Measurements from ENCODE around the gene SAFB.
"Not testable (repeated sequence)": the region's sequence is repeated elsewhere in the genome, so short reads cannot be mapped to it uniquely, and the experiment has no call there.

Gene SAFB

GRCh38 chr19:5595745-5596144, 27.1 kb upstream of the SAFB start:
- DNase-seq = no peak

GRCh38 chr19:5600797-5601196, 22.1 kb upstream of the SAFB start:
- no peak for DNase-seq

DNA sequence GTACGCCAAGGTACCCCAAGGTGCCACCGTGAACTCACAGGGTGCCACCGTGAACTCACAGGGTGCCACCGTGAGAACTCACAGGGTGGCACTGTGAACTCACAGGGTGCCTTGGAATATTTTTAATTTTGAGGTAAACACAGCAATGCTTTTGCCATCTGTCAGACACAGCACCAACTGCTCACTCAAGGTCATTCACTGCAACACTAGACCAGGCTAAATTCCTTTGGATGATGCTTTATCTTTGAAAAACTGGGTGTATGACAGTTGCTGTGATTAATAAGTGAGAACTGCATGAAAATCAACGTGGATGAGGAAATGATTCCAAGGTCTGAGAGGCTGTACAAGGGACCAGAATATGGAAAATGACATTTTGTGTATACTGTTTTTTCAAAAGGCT, 19.3 kb upstream of the SAFB start:
- no peak for DNase-seq

DNA sequence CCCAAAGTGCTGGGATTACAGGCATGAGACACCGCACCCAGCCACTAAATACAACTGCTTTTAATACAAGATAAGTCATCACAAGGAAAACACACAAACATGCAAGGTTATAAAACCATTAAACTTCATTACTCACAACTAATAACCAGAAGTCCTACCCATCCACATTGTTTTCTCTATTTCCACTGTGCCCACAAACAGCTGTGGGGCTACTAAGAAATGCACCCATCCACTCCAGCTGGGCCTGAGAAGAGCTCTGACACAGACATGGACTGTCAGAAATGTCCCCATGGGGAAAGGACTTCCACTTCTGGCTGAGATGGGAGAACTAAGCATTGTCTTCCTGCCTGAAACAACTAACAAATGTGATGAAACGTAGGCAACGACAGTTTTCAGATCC, 17.5 kb upstream of the SAFB start:
- no peak for DNase-seq

- no peak for DNase-seq
These were observed 15.3 kb upstream of the SAFB start for GRCh38 chr19:5607318-5608275.

- no peak for DNase-seq
These were observed 14.6 kb upstream of the SAFB start for GRCh38 chr19:5608291-5608690.

GRCh38 chr19:5608766-5609165, 14.1 kb upstream of the SAFB start:
- not testable (repeated sequence) for DNase-seq

- no peak for DNase-seq
These were observed 12.9 kb upstream of the SAFB start for GRCh38 chr19:5609881-5610448.

DNA sequence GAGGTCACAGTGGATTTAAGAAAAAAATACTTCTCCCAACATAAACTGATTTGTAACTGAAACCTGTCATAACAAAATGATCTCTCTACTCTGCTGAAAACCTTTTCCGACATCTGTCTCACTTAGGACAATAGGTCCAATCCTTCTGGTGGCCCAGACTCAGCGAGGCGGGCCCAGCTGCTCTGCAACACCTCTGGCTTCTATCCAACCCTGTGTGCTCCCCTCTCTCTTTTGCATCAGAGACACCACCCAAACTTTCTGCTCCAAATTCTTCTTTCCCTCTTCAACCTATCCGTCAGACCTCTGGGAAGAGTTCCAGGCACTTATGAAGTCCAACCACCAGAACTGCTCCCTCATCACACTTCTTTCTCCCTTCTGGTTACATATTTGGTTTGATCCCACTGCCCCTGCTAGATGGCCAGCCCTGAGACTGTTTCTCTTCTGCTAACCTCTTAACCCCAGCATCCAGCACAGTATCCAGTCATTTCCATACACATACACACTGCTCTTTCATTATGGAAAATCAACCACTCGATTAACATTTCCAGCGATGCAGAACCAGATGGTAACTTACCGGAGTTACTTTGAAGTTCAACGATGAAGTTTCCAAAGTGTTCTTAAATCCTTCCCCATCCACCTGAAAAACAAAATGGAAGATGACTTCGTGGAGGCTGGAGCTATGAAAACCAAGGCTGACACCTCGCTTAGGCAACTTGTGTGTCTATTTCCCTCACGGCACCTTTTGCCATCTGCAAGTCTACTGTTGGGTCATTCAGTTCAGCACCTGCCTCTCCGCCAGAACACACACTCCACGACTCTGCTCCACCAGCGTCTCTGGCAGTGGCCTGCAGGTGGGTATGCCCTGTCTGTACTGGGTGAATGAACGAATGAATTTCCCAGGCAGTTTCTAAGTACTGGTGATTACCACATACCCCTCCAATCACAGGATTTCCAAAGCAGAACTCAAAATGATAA, 9.7 kb upstream of the SAFB start:
- DNase-seq = no peak

DNA sequence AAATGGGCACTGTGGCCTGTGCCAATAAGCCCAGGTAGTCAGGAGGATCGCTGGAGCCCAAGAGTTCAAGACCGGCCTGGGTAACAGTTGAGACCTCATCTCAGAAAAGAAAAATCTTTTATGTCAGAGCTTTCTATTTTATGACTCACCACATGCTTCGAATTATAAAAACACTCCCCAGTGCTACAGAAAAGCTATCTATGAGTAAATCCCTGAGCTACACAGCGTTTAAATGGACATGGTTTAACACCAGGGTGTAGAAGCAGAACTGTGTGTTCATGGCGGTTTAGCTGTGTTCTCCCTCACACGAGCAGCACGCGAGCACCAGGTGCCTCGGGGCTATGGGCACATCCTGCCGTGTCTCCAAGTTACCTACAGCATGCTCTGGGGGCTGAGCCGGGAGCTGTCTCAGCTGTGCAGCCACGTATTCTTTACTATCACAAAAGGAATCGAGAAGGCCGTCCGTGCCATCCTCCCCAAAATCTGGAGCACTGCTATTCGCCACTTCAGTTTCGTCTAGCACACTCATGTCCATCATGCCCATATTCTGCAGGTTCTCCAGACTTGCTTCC, 7.0 kb upstream of the SAFB start:
- no peak for DNase-seq

DNA sequence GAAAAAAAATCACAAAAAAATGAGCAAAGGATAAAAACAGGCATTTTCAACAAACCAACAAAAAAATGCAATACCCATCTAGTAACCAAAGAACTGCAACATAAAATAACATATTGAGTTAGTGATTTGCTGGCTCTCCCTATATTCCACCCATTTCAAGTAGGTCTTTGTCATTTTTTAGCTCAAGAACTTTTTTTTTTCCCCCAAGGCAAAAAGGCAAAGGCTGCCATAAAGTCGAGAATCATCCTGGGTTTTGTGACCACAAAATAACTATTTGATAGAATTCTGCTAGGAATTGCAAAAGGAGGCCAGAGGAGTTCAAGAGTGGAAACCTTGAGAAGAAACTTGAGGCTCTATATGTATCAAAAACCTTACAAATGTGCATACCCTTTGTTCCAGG, 5.8 kb upstream of the SAFB start:
- DNase-seq = no peak

- DNase-seq = no peak
These were observed 4.3 kb upstream of the SAFB start for GRCh38 chr19:5618591-5618990.

DNA sequence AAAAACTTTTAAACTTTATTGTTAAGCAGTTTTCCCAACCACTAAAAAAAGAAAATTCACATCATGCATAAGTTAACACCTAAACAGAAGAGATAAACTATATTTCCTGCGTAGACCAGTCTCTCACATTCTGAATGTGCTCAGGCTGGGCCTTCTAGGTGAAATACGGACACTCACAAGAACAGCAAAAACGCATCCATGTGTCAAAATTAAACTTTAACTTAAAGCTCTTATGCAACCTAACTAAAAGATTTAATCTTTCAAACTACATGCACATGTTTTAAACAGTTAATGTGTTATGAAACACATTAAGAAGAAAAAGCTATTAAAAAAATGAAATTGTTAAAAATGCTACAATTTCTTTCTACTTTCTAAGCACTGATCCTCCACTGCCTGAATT, 2.9 kb upstream of the SAFB start:
- DNase-seq = no peak

- DNase-seq = no peak
These were observed 1.5 kb upstream of the SAFB start for GRCh38 chr19:5621311-5621944.

DNA sequence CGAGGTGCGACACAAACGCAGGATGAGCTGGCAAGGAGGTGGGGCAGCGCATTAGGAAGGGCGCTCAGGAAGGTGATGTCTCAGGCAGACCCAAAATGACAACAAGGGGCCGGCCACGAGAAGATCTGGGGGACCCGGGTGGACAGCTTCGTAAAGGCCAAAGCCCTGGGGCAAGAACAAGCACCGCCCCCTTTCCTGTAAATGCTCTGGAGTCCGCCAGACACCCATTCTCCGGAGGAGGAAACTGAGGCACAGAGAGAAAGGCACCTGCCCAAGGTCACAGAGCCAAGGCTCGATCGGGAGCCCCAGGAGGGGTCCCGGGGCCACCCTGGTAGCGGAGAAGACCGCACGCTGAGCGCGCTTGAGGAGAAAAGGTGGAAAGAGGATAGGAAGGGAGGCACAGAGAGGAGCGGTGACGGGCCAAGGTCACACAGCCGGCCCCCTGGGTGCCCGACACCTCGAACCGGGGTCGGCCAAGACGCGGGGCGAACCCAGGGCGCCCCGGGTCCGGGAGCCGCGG, 878 bp upstream of the SAFB start:
- DNase-seq = no peak

DNA sequence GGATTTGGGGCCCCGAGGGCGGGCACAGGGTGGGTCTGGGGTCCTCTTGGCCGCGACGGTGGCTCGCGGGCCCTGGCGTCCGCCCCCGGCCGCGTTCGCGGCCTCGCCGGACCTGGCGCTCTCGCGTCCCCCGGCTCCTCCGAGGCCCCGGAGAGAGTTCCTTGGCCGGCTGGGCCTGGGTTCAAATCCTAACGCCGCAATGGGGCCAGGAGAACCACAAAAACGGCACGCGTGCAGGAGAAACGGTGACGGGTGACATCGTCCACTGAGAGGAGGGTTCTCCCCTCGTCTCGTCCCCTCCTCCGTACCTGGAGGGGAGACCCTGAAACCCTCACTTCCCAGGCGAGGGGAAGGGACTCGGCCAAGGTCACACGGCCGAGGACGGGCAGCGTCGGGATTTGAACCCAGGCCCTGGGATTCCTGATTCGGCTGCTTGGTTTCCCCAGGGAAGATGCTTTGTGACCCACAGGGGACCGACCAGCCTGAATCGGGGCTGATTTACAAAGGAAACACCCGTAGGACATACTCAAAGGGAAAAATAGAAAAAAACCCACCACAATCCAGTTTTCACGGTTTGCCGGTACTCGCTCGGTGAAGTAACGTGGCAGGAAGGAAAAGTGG, 624 bp downstream of the SAFB start:
- DNase-seq = no peak

- no peak for DNase-seq
These were observed 1.3 kb downstream of the SAFB start for GRCh38 chr19:5624018-5624663.

DNA sequence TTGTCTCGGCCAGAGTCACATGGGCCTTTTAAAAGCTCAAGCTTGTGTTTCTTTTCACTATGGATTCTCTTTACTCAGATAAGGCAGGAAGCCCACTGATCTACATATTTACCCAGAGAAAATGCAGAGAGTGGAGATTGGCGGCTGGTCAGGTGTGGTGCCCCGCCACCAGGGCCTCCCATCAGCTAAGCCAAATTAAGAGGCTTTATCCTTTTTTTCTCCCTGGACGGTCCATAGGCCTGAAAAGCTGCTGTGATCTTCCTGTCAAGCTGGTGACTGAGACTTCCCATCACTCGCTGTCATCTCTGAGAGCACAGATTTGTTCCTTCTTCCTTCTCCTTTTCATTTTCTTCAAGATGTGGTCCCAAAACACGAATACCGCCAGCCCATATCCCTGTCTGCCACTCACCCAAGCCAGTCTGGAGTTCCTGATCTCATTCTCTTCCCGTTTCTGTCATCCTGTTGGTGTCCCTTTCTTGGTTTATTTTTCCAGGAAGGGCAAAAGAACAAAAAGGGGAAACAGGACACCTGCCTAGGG, 1.9 kb downstream of the SAFB start:
- DNase-seq = no peak

GRCh38 chr19:5625641-5626040, 2.8 kb downstream of the SAFB start:
- DNase-seq = no peak

- DNase-seq = no peak
These were observed 4.6 kb downstream of the SAFB start for GRCh38 chr19:5627395-5627904.

DNA sequence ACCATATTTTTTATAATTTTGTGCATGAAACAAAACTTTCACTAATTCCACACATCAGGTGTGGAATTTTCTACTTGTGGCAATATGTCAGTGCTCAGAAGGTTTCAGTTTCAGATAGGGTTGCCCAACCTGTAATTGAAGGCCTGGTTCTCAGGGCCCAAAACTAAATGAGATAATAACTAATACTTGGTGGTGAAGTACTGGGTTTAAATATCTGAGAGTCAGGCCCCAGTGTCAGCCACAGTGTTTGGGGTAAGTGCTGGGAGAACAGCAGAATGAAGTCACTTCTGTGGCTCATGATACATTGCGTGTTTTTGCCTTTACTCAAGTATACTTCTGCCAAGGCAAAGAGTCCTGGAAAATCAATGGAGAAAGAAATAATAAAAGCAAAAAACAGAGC, 5.6 kb downstream of the SAFB start:
- no peak for DNase-seq

Measured in NCI-H1930 (cell line).